HG03565 (cell line): ENCODE measurements around the gene HOXC6.

ENCODE experiments used
- ATAC-seq: cut with Tn5 transposase; IDR thresholded peaks from one replicate; pipeline ENCODE4 v1.9.1; 2021; ENCODE audit warnings: mild to moderate bottlenecking, moderate library complexity; ENCODE audit not compliant: unreplicated experiment

HOXC6 gene

GRCh38 chr12:54012631-54013409 lies 15.4 kb upstream of the HOXC6 start:
- no peak for ATAC-seq

- ATAC-seq: no peak
These were observed 13.7 kb upstream of the HOXC6 start for GRCh38 chr12:54014377-54015017.

- no peak for ATAC-seq
These were observed 13.0 kb upstream of the HOXC6 start for GRCh38 chr12:54015018-54015931.

GRCh38 chr12:54016051-54016450 lies 12.2 kb upstream of the HOXC6 start:
- ATAC-seq: no peak

GRCh38 chr12:54016478-54016964 lies 11.7 kb upstream of the HOXC6 start:
- no peak for ATAC-seq

- ATAC-seq: peak; percentile 15
These were observed 11.0 kb upstream of the HOXC6 start for GRCh38 chr12:54017027-54017788.

GRCh38 chr12:54017878-54018467 lies 10.3 kb upstream of the HOXC6 start:
- peak; percentile 64 for ATAC-seq

- no peak for ATAC-seq
These were observed 9.7 kb upstream of the HOXC6 start for GRCh38 chr12:54018468-54018984.

- no peak for ATAC-seq
These were observed 9.0 kb upstream of the HOXC6 start for GRCh38 chr12:54019091-54019811.

- no peak for ATAC-seq
These were observed 8.2 kb upstream of the HOXC6 start for GRCh38 chr12:54019924-54020590.

- no peak for ATAC-seq
These were observed 7.4 kb upstream of the HOXC6 start for GRCh38 chr12:54020591-54021405.

GRCh38 chr12:54021432-54022013 lies 6.7 kb upstream of the HOXC6 start:
- no peak for ATAC-seq

GRCh38 chr12:54022960-54023884 lies 5.0 kb upstream of the HOXC6 start:
- no peak for ATAC-seq

- ATAC-seq: no peak
These were observed 4.1 kb upstream of the HOXC6 start for GRCh38 chr12:54024127-54024526.

GRCh38 chr12:54024581-54025305 lies 3.5 kb upstream of the HOXC6 start:
- ATAC-seq: no peak
